ENCODE measurements around the gene EGLN3. TPM values are rescaled to one million over a fixed set of nuclear protein-coding genes. Genes with fewer than 3 reads are reported as not detected.
A peak's percentile ranks its signal among the peaks of the same experiment; 100 is the strongest.

EGLN3 gene
- total RNA-seq, 1 experiment from 2014 or later = 3.2 TPM

DNA sequence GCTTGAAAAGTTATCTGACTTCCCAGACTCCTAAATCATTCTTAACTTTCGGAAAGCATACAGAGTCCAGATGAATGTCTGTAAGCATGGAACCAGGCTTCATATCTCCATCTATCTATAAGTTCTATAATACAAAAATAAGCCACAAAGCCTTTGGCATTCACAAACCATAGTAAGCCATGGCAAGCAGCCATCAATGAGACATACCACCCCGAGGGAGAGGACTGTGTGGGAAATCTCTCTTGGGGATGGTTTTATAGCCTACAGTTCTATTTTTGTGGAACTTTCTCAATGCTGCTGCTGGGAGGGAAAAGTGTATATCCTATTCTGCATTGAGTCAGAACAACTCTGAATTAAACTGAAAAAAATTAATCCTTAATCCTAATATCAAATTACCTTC, 20.4 kb downstream of the EGLN3 start:
- Histone ChIP-seq H3K4me3 (ENCODE audit: low read length) (no peak overlapping the region), H3K9ac (ENCODE audit: low read length) (no peak overlapping the region), H3K9me3 (ENCODE audit: low read length) (no peaks in the 10 kb centered on the region), H3K4me2 (ENCODE audit: low read length) (no peak overlapping the region), H3F3A (ENCODE audit: low read length, unreplicated experiment) (no peaks in the 10 kb centered on the region), H4K20me1 (ENCODE audit: low read length) (no peaks in the 10 kb centered on the region), H3K27me3 (ENCODE audit: low read length) (peaks cover 24% of the 10 kb centered on the region; the same call in 1 of the 2 replicates), H3K27ac (ENCODE audit: low read length) (no peak overlapping the region), H3K9me2 (replicated peaks; ENCODE audit: low read length) (no peaks in the 10 kb centered on the region), H2AFZ (ENCODE audit: low read length) (no peak overlapping the region), H3K4me1 (ENCODE audit: insufficient read depth, low read length) (peaks cover 13% of the 10 kb centered on the region; the same call in 1 of the 2 replicates), H3K79me2 (ENCODE audit: low read length) (no peaks in the 10 kb centered on the region), H3K36me3 (ENCODE audit: low read depth, low read length) (no peaks in the 10 kb centered on the region)
- ATAC-seq (no peak), DNase-seq (peak; percentile 44)
- ChIA-PET POLR2A (ENCODE audit: unreplicated experiment) (no interaction called here), CTCF (interaction anchor here (0.5 kb wide), 1 partner anchor 62 kb away, joined by 4 read pairs; no protein-coding TSS in a partner anchor)
- BruUV-seq (replicated peaks) = no TSS peak
- intact Hi-C loops (cut with micrococcal nuclease) = no loop called here
- TF ChIP-seq EZH2phosphoT487 (IDR thresholded peaks at IDR 0.05; ENCODE audit: borderline replicate concordance, low read length) = no peak
- TF ChIP-seq, protein P1, sequence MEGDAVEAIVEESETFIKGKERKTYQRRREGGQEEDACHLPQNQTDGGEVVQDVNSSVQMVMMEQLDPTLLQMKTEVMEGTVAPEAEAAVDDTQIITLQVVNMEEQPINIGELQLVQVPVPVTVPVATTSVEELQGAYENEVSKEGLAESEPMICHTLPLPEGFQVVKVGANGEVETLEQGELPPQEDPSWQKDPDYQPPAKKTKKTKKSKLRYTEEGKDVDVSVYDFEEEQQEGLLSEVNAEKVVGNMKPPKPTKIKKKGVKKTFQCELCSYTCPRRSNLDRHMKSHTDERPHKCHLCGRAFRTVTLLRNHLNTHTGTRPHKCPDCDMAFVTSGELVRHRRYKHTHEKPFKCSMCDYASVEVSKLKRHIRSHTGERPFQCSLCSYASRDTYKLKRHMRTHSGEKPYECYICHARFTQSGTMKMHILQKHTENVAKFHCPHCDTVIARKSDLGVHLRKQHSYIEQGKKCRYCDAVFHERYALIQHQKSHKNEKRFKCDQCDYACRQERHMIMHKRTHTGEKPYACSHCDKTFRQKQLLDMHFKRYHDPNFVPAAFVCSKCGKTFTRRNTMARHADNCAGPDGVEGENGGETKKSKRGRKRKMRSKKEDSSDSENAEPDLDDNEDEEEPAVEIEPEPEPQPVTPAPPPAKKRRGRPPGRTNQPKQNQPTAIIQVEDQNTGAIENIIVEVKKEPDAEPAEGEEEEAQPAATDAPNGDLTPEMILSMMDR (conservative IDR thresholded peaks at IDR 0.05; ENCODE audit: low read depth, low read length) = no peak
- no peak for TF ChIP-seq EZH2 (IDR thresholded peaks at IDR 0.05; ENCODE audit: low read length, unreplicated experiment)

DNA sequence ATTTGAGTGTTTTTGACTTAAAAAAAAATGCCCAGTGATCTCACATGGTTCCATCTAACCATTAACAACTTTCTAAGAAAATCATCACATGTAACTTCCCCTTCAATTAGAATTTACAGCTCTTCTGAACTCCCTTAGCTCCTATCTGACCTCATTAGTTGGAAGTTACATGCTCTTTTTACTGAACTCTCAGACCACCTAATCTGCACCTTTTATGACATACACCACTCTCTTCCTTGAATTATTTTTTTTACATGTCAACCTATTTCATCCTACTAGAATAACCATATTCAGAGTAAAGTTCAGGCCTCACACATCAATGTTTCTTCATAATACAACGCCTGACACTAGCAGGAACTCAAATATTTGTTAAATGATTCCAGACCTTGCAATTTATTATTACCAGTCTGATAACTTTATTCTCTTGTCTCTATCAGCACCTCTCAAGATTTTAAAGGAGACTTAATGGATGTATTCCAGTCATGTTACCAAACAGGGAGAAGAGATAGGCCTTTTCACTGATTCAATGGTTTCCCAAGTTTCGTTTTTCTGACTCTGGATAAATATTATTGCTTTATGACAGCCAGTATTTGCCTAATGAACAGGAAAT, 21.0 kb downstream of the EGLN3 start:
- ATAC-seq (no peak), DNase-seq (no peak)
- H4K20me1 ChIP-seq (ENCODE audit: low read length) = no peaks in the 10 kb centered on the region
- H2AFZ ChIP-seq (ENCODE audit: low read length) = no peak overlapping the region
- H3K27me3 ChIP-seq (ENCODE audit: low read length) = peaks cover 24% of the 10 kb centered on the region; the same call in 1 of the 2 replicates
- no TSS peak for BruUV-seq (replicated peaks)
- CTCF ChIA-PET = no interaction called here
- no peak for TF ChIP-seq EZH2 (IDR thresholded peaks at IDR 0.05; ENCODE audit: low read length, unreplicated experiment)
- no peak for TF ChIP-seq EZH2phosphoT487 (IDR thresholded peaks at IDR 0.05; ENCODE audit: borderline replicate concordance, low read length)
- no peaks in the 10 kb centered on the region for H3K9me3 ChIP-seq (ENCODE audit: low read length)
- POLR2A ChIA-PET (ENCODE audit: unreplicated experiment) = no interaction called here
- no peak overlapping the region for H3K4me3 ChIP-seq (ENCODE audit: low read length)
- H3K9me2 ChIP-seq (replicated peaks; ENCODE audit: low read length) = no peaks in the 10 kb centered on the region
- no peak overlapping the region for H3K4me2 ChIP-seq (ENCODE audit: low read length)
- peaks cover 13% of the 10 kb centered on the region; the same call in 1 of the 2 replicates for H3K4me1 ChIP-seq (ENCODE audit: insufficient read depth, low read length)
- no peak overlapping the region for H3K9ac ChIP-seq (ENCODE audit: low read length)
- H3K27ac ChIP-seq (ENCODE audit: low read length) = no peak overlapping the region
- H3K36me3 ChIP-seq (ENCODE audit: low read depth, low read length) = no peaks in the 10 kb centered on the region
- H3F3A ChIP-seq (ENCODE audit: low read length, unreplicated experiment) = no peaks in the 10 kb centered on the region
- H3K79me2 ChIP-seq (ENCODE audit: low read length) = no peaks in the 10 kb centered on the region
- intact Hi-C loops (cut with micrococcal nuclease) = no loop called here

DNA sequence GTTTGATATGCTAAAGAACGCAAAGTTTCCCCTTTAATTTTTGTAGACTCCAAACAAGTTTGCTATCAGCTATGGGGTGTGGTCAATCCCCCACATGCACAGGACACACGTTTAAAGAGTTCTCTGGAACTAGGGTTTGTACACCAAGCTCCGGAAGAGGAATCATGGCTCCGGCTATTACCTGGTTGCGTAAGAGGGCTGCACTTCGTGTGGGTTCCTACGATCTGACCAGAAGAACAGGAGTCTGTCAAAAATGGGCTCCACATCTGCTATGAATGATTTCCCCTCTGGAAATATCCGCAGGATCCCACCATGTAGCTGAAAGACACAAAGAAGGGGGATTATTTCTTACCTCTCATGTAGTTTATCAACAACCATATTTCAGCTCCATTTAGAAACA, 22.0 kb downstream of the EGLN3 start:
- no peak overlapping the region for H3K4me3 ChIP-seq (ENCODE audit: low read length)
- H3K9ac ChIP-seq (ENCODE audit: low read length) = no peak overlapping the region
- H4K20me1 ChIP-seq (ENCODE audit: low read length) = no peaks in the 10 kb centered on the region
- no peaks in the 10 kb centered on the region for H3F3A ChIP-seq (ENCODE audit: low read length, unreplicated experiment)
- TF ChIP-seq EZH2phosphoT487 (IDR thresholded peaks at IDR 0.05; ENCODE audit: borderline replicate concordance, low read length) (no peak), EZH2 (IDR thresholded peaks at IDR 0.05; ENCODE audit: low read length, unreplicated experiment) (no peak)
- TF ChIP-seq, protein P1 (conservative IDR thresholded peaks at IDR 0.05; ENCODE audit: low read depth, low read length) = no peak
- DNase-seq (no peak), ATAC-seq (no peak)
- intact Hi-C loops (cut with micrococcal nuclease) = no loop called here
- no peak overlapping the region for H2AFZ ChIP-seq (ENCODE audit: low read length)
- no peaks in the 10 kb centered on the region for H3K79me2 ChIP-seq (ENCODE audit: low read length)
- CTCF ChIA-PET = no interaction called here
- no peaks in the 10 kb centered on the region for H3K9me3 ChIP-seq (ENCODE audit: low read length)
- no peaks in the 10 kb centered on the region for H3K9me2 ChIP-seq (replicated peaks; ENCODE audit: low read length)
- POLR2A ChIA-PET (ENCODE audit: unreplicated experiment) = interaction anchor here (0.6 kb wide), 1 partner anchor 195 kb away, joined by 3 read pairs; no protein-coding TSS in a partner anchor
- H3K27me3 ChIP-seq (ENCODE audit: low read length) = peaks cover 24% of the 10 kb centered on the region; the same call in 1 of the 2 replicates
- no peak overlapping the region for H3K4me2 ChIP-seq (ENCODE audit: low read length)
- no peak overlapping the region for H3K27ac ChIP-seq (ENCODE audit: low read length)
- no peaks in the 10 kb centered on the region for H3K36me3 ChIP-seq (ENCODE audit: low read depth, low read length)
- H3K4me1 ChIP-seq (ENCODE audit: insufficient read depth, low read length) = peaks cover 13% of the 10 kb centered on the region; the same call in 1 of the 2 replicates
- no TSS peak for BruUV-seq (replicated peaks)

All from PC-3 (cell line).